Transverse colon (tissue), 4 donors: Measurements from ENCODE around the gene XXYLT1. TPM values are rescaled to one million over a fixed set of nuclear protein-coding genes. Genes with fewer than 3 reads are reported as not detected.

Experiments
- DNase-seq: peaks from one replicate; pipeline ENCODE4 v3.0.0-alpha.2; 2019
- H3K27ac ChIP-seq, 4 donors: fragments of 200-600 bp; sonication (generic); 2 replicates each; pipeline ENCODE4 v1.5.1; 2016 to 2018; ENCODE audit warnings: inconsistent platforms in 4 of 4
- H3K27me3 ChIP-seq: fragments of 200-600 bp; sonication (generic); 2 replicates; pipeline ENCODE4 v1.5.1; 2017; ENCODE audit warnings: inconsistent platforms
- H3K36me3 ChIP-seq, 4 donors: fragments of 200-600 bp; sonication (generic); 2 replicates each; pipeline ENCODE4 v1.5.1; 2017 to 2019; ENCODE audit warnings: inconsistent platforms in 4 of 4
- H3K4me1 ChIP-seq, 4 donors: fragments of 200-600 bp; sonication (generic); 2 replicates each; pipeline ENCODE4 v1.5.1; 2017 to 2020; ENCODE audit warnings: inconsistent platforms in 4 of 4
- H3K4me3 ChIP-seq, 4 donors: fragments of 200-600 bp; sonication (generic); 1 replicate in 1 of 4; 2 replicates in 3 of 4; pipeline versions ENCODE4 v1.5.1 to v1.6.1; 2017 to 2019; ENCODE audit warnings: inconsistent platforms in 4 of 4
- H3K9me3 ChIP-seq, 2 donors: fragments of 200-600 bp; sonication (generic); 2 replicates each; pipeline ENCODE4 v1.5.1; 2017 to 2019; ENCODE audit warnings: inconsistent platforms in 2 of 2
- EP300 ChIP-seq: sonication (generic); formaldehyde crosslinking; IDR thresholded peaks from one replicate; pipeline ENCODE4 v1.6.1; 2017; ENCODE audit warnings: antibody characterized with exemption, low read depth
- POLR2A ChIP-seq: fragments of 450-650 bp; IDR thresholded peaks from one replicate; pipeline ENCODE4 v1.6.1; 2016; ENCODE audit warnings: antibody characterized with exemption, mild to moderate bottlenecking, moderate library complexity
- POLR2AphosphoS5 ChIP-seq, 3 donors: sonication (generic); formaldehyde crosslinking; IDR thresholded peaks; one replicate each; pipeline ENCODE4 v1.6.1; 2016; ENCODE audit warnings: antibody characterized with exemption in 3 of 3
- WGBS, 2 donors: methylation state at CpG; one replicate each; pipeline ENCODE4 v1.1.5; 2018; ENCODE audit warnings: low coverage in 1 of 2; 5-methylcytosine and 5-hydroxymethylcytosine counted together
- in situ Hi-C, 4 donors: fragments of 200-750 bp; cut with MboI; loops; one replicate each; pipeline versions ENCODE4 v1.15.0 to v1.15.1; 2017; ENCODE audit warnings: low sequenced_read_pairs in 3 of 4, low pct_ligation_motif_present in 1 of 4, low pct_unique_long_range_greater_than_20kb in 1 of 4
- intact Hi-C: fragments of 100-400 bp; cut with DNase I; formaldehyde crosslinking; loops from one replicate; pipeline ENCODE4 v1.15.1; 2023; ENCODE audit warnings: low total_unique reads
- total RNA-seq, 4 donors: library from RNA; depleted of rRNA; stranded (reverse); fragments of >200 nt; gene quantifications; one replicate each; pipeline ENCODE4 v1.1.0, GENCODE V29; 2016
- TF ChIP-seq, protein P1 (sequence below), 5 experiments: fragments of 200-600 bp in 3 of 5; fragments of 450-650 bp in 2 of 5; sonication (generic) in 3 of 5; IDR thresholded peaks; 1 replicate in 2 of 5; 2 replicates in 3 of 5; pipeline ENCODE4 v1.5.1; 2016 to 2017; ENCODE audit warnings: antibody characterized with exemption in 5 of 5, inconsistent platforms in 3 of 5, mild to moderate bottlenecking in 2 of 5, moderate library complexity in 1 of 5

XXYLT1 gene
- total RNA-seq, 4 donors from 2014 or later = 3.0 to 10.0 (median 5.9) TPM

DNA sequence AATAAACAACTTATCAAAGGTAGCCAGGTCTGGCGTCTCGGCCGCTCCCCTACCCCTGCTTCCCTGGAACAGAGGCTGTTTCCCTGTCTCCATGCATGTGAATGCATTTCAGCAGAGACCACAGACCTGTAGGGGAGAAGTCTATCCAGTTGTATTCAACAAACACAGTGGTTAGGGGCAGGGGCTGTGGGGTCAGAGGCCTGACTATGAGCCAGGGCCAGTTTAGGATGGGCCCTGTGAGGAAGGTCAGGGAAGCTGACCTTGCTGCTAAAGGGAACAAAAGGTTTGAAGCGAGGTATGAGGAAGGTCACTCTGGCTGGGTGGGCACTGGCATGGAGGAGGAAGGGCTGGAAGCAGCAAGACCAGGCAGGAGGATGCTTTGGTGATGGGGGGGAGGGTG lies 184.6 kb downstream of the XXYLT1 start:
- Histone ChIP-seq H3K27me3 (no peaks in the 10 kb centered on the region), H3K9me3 (no peaks in the 10 kb centered on the region), H3K27ac (no peak overlapping the region), H3K4me3 (no peak overlapping the region), H3K36me3 (no peaks in the 10 kb centered on the region), H3K4me1 (no peaks in the 10 kb centered on the region)
- in situ Hi-C loops (no loop called here), intact Hi-C loops (no loop called here)
- 87 to 95% methylated on average over 4 of the region's 4 CpGs for WGBS, 2 donors
- DNase-seq = no peak
- TF ChIP-seq, protein P1, sequence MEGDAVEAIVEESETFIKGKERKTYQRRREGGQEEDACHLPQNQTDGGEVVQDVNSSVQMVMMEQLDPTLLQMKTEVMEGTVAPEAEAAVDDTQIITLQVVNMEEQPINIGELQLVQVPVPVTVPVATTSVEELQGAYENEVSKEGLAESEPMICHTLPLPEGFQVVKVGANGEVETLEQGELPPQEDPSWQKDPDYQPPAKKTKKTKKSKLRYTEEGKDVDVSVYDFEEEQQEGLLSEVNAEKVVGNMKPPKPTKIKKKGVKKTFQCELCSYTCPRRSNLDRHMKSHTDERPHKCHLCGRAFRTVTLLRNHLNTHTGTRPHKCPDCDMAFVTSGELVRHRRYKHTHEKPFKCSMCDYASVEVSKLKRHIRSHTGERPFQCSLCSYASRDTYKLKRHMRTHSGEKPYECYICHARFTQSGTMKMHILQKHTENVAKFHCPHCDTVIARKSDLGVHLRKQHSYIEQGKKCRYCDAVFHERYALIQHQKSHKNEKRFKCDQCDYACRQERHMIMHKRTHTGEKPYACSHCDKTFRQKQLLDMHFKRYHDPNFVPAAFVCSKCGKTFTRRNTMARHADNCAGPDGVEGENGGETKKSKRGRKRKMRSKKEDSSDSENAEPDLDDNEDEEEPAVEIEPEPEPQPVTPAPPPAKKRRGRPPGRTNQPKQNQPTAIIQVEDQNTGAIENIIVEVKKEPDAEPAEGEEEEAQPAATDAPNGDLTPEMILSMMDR (IDR thresholded peaks at IDR 0.05) = no peak
- TF ChIP-seq POLR2A (no peak), POLR2AphosphoS5 (IDR thresholded peaks at IDR 0.05) (no peak), EP300 (no peak)

DNA sequence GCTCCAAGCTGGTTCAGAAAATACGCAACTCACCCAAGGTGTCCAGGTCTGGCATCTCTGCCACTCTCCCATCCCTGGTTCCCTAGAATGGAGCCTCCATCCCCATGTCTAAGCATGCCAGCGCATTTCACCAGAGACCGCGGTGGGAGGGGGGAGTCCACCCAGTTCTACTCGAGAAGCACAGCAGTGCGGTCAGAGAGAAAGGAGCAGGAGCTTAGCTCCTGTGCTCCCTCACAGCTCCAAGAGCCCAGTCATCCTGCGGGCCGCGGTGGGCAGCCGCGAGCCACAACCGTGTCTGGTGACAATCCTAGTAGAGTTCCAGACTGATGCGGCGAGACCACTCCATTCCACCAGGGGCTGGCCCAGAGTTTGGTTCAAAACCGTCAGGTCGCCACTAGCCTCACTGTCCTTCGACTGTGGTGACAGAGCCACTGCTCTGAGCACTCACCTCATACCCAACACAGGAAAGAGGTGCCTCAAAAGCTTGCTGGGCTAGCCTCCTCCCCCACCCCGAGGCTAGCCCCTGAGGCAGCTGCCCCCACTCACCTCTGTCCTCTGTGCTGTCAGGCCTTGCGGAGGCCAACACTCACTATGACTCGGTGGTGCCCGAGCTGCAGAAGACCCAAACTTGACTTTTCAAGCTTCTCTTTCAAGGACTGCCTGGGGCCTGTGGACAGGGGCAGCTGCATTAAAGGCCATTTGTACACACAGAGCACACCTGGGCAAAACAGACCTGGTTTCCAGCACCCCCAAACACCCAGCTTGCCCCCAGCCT lies 185.4 kb downstream of the XXYLT1 start:
- WGBS, 2 donors = 93% methylated on average over 20 of the region's 21 CpGs; no CpG with 5 or more reads in 1 of the 2 donors
- DNase-seq = no peak
- H3K9me3 ChIP-seq = no peaks in the 10 kb centered on the region
- intact Hi-C loops (no loop called here), in situ Hi-C loops (no loop called here)
- no peak for TF ChIP-seq EP300
- TF ChIP-seq POLR2A = no peak
- H3K4me1 ChIP-seq = no peaks in the 10 kb centered on the region
- no peak overlapping the region for H3K27ac ChIP-seq
- no peak overlapping the region for H3K4me3 ChIP-seq
- no peaks in the 10 kb centered on the region for H3K27me3 ChIP-seq
- H3K36me3 ChIP-seq = no peaks in the 10 kb centered on the region

DNA sequence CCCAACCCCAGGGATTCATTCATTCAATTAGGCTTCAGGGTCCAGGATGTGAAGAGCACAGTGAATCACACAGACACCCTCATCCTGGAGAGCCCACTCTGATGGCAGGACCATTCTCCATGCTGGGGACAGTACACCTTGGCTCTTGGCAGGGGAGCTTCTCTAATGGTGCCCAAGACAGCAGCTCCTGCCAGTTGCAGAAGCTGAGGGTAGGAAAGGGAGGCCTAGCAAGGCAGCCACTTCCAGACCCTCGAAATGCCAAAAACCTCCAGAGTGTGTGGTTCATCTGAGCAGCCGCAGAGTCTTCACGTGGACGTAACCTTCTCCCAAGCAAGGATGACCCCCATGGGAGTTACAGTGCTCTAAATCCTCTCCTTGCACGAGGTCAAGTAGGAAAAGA lies 186.2 kb downstream of the XXYLT1 start:
- Histone ChIP-seq H3K27me3 (no peaks in the 10 kb centered on the region), H3K4me3 (no peak overlapping the region), H3K4me1 (no peaks in the 10 kb centered on the region), H3K36me3 (no peaks in the 10 kb centered on the region), H3K27ac (no peak overlapping the region), H3K9me3 (no peaks in the 10 kb centered on the region)
- in situ Hi-C loops (no loop called here), intact Hi-C loops (no loop called here)
- 88% methylated on average over 5 of the region's 5 CpGs; no CpG with 5 or more reads in 1 of the 2 donors for WGBS, 2 donors
- TF ChIP-seq POLR2AphosphoS5 (IDR thresholded peaks at IDR 0.05) (no peak), POLR2A (no peak), EP300 (no peak)
- TF ChIP-seq, protein P1 (IDR thresholded peaks at IDR 0.05) = no peak
- DNase-seq = no peak

DNA sequence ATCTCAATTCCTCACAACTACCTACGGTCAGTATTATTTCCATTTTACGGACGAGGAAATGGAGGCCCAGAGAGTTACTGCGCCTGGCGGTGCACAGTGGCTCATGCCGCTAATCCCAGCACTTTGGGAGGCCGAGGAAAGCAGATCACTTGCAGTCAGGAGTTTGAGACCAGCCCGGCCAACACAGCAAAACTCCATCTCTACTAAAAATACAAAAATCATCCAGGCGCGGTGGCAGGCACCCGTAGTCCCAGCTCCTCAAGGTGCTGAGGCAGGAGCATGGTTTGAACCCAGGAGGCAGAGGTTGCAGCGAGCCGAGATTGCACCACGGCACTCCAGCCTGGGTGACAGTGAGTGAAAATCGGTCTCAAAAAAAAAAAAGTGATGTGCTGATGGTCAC lies 187.3 kb downstream of the XXYLT1 start:
- Histone ChIP-seq H3K4me3 (no peak overlapping the region), H3K9me3 (no peaks in the 10 kb centered on the region), H3K4me1 (no peaks in the 10 kb centered on the region), H3K27me3 (no peaks in the 10 kb centered on the region), H3K27ac (no peak overlapping the region), H3K36me3 (no peaks in the 10 kb centered on the region)
- DNase-seq = no peak
- TF ChIP-seq POLR2AphosphoS5 (IDR thresholded peaks at IDR 0.05) (no peak), EP300 (no peak), POLR2A (no peak)
- TF ChIP-seq, protein P1 (IDR thresholded peaks at IDR 0.05) = no peak
- in situ Hi-C loops = no loop called here
- intact Hi-C loops = no loop called here
- 93 to 100% methylated on average over 1 to 15 of the region's 15 CpGs for WGBS, 2 donors
